ENCODE measurements around the gene CXorf51A. TPM values are rescaled to one million over a fixed set of nuclear protein-coding genes. Genes with fewer than 3 reads are reported as not detected.
"Not testable (repeated sequence)": the region's sequence is repeated elsewhere in the genome, so short reads cannot be mapped to it uniquely, and the experiment has no call there.

CXorf51A gene
- not detected for total RNA-seq

DNA sequence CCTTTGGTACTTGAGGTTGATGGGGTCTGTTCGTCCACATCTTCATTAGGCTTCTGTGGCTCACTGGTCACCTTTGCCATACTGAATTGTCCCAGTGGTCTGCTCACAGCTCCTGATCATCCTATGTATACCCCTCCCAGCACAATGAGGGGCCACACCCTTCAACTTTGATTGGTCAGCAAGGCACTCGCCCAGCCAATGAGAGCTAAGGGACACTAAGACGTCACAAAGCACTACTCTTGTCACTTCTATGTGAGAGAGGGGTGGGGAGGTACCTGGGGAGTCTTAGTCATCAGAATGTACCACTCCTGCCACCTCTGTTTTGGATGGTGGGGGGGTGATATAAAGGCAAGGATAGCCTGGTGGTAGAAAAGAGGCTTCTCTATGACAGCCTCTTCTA is at the start of gene CXorf51A:
Gene CXorf51A, minus strand, starts transcription at position 101 of the 400 bp plus-strand sequence. Its CDS starts 21 bp downstream, at position 80.
- DNase-seq = not testable (repeated sequence)

DNA sequence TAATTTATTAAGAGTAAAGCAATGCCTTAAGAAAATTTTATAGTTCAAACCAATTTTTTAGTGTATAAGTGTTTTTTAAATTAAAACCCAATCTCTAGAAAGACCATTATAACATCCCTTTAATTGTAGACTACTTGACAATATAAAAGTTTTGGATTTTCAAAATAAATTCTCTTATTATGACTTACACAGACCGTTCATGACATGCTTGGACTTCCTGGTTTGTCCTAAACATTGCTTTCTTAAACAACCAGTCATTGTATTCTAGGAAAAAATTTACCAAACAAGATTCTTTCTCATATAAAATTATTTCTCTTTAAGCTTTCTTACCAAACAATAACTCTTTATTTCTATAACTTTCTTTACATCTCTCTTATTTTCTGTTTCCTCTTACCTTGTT is 49.0 kb upstream of the CXorf51A start:
- DNase-seq = no peak

DNA sequence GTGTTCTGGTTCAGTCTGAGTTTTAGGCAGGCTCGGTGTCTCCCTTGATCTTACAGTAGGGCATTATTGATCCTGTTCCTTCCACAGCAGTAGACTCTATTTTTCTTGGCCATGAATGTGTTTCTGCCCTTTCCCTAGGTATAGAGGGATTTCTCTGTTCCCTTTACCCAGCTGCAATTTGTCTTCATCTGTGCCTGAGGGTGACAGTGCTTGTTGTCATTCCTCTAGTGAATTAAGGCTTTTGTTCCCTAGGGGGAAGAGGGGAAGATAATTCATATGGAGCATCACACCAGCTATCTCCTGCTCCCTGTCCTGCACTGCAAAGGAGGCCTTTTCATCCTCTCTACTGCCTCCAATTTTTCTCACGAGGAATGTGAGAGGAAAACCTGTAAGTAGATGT is 39.7 kb upstream of the CXorf51A start:
- DNase-seq = no peak

DNA sequence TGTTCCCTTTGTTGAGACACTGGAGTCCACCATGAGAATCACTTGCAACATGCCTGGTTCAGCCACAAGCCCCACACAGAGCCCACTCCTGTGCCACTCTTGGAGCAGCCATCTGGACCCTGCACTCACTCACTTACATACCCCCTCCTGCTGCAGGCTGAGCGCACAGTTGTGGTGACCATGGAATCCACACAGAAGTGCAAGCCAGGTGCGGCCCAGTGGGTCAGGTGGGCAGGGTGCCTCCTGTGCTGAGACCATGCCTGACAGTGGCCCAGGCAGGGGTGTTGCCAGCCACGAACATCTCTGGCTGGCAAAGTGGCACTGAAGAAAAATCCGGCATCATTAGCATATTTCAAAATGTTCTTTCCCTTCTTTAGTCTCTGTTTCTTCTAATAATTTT is 17.4 kb upstream of the CXorf51A start:
- no peak for DNase-seq

DNA sequence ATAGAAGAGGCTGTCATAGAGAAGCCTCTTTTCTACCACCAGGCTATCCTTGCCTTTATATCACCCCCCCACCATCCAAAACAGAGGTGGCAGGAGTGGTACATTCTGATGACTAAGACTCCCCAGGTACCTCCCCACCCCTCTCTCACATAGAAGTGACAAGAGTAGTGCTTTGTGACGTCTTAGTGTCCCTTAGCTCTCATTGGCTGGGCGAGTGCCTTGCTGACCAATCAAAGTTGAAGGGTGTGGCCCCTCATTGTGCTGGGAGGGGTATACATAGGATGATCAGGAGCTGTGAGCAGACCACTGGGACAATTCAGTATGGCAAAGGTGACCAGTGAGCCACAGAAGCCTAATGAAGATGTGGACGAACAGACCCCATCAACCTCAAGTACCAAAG is 5.1 kb downstream of the CXorf51A start, which contains the start of gene CXorf51B:
Gene CXorf51B, plus strand, starts transcription at position 301 of the 400 bp plus-strand sequence. Its CDS starts 21 bp downstream, at position 322.
- not testable (repeated sequence) for DNase-seq

Data from effector CD4-positive, alpha-beta T cell (primary cell).